HG03521 (cell line): ENCODE measurements around the gene CSNK1D.
"Not testable (repeated sequence)": the region's sequence is repeated elsewhere in the genome, so short reads cannot be mapped to it uniquely, and the experiment has no call there.

ENCODE experiments used
- ATAC-seq: cut with Tn5 transposase; IDR thresholded peaks from one replicate; pipeline ENCODE4 v1.9.1; 2021; ENCODE audit warnings: mild to moderate bottlenecking, moderate library complexity; ENCODE audit not compliant: unreplicated experiment

The CSNK1D gene

DNA sequence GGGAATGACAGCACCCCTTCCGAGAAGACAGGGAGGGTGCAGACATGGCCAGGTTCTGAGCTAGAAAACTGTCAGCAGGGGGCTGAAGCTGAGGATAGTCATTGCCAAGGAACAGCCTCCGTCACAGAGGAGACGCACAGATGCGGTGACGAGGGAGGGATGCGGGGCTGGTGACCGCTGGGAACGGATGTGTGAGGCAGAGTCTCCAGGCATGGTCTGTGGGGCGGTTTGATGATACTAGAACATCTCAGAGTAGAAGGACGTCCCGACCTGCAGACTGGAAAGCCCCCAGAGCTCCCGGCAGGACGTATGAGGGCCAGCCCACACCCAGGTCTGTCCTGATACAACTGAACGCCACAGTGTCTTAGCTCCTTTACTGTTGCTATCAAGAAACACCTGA is 1.8 kb upstream of the CSNK1D start:
- no peak for ATAC-seq

DNA sequence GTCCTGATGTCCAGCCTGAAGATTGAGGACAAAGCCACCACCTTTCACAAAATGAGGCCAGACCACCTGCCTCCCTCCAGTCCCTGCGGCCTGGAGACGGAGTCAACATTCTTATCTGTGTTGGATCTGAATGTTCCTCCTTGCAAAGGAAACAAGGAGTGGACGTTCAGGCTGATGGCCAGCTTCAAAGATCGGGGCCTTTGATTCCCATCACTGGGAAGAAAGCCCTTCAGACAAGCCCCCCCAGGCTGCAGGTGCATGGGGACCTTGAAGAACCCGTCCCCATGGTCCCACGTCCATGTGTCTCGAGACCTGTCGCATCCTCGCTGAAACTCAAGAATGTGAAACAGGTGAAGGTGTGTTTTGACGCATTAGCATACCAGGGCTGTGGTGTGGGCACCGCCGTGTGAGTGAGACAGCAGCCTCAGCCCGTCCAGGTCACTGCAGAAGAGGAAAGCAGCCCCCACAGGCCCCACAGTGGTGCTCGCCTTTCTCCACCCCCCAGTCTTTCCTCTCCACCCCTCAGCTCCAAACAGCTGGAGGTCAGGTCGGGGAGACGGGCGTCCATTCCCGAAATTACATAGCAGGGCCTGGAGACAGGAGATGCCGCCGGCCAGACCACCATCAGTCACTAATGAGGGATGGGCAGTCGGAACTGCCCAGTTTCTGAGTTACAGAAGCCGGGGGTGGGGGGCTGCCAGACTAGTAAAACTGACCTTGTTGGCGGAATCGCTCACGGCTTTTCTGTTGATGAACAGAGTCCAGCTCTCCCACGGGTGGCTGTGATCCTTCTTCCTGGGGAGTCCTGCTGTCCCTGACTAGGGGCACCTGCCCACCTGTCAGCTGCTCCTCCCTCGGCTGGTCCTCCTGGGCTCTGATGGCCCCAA is 877 bp upstream of the CSNK1D start:
- ATAC-seq = no peak

DNA sequence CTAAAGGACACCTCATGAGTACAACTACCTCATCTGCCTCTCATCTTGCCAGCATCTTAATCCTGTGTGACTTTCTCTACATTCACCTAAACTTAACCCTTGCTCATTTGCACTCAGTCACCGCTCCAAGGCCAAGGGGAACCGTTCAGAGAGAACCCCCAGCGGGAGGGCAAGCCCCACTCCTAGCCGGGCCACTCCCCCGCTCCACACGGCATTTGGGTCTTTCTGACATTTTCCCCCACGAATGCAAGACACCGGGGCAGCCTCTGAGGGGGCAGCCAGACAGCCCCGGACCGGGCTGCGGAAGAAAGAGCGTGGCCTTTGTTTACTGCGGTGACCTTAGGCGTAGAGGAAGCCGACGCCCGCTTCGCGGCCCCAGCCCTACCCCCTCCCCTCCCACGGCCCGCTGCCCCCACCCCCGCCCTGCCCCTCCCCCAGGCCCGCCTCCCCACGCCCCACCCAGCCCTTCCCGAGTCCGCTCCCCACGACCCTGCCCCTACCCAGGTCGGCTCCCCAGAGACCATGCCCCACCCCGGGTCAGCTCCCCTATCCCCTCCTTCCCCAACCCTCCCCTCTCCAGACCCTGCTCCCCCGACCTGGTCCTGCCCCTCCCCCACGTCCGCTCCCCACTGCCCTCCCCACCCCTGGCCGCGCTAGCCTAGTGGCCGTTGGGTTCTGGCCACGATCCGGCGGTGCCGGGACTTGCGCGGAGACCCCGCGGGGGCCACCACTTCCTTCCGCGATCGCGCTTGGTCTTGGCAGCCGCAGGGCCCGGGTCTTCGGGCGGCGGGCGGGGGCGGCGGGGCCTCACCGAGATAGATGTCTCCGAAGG is 789 bp downstream of the CSNK1D start:
- ATAC-seq = peak; percentile 3

DNA sequence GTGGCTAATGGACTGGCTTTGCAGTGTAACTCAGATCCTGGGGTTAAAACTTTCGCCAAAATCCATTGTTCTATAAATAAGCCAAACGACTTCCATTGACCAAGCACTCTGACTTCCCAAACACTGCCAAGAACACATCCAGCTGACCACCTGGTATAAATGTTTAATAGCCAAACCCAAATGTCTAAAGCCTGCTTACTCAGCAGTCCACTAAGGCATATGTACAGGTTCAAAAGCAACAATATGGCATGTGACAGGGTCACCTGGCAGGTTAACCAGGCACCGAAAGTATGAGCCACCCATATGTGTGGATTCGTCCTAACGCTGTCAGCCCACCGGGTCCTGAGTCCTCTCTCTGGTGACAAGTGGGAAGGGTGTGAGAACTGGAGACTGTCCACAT is 2.1 kb downstream of the CSNK1D start:
- ATAC-seq = no peak

DNA sequence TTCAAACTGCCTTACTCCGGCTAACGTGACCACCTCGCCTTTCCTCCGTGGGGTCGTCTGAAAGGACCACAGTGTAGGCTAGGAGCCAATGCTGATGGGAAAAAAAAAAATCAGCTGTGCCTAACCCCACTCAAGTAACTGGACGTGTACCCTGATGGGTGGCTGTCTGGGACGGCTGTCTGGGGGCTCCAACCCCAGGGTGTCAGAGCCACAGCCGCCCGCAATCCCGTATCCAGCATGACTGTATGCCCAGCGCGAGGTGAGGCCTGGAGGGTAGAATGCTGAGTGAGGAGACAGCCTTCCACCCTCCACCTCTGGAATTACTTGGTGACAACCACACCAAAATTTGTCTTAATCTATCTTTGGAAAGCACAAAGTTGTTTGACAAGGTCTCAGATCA is 2.8 kb downstream of the CSNK1D start:
- no peak for ATAC-seq

DNA sequence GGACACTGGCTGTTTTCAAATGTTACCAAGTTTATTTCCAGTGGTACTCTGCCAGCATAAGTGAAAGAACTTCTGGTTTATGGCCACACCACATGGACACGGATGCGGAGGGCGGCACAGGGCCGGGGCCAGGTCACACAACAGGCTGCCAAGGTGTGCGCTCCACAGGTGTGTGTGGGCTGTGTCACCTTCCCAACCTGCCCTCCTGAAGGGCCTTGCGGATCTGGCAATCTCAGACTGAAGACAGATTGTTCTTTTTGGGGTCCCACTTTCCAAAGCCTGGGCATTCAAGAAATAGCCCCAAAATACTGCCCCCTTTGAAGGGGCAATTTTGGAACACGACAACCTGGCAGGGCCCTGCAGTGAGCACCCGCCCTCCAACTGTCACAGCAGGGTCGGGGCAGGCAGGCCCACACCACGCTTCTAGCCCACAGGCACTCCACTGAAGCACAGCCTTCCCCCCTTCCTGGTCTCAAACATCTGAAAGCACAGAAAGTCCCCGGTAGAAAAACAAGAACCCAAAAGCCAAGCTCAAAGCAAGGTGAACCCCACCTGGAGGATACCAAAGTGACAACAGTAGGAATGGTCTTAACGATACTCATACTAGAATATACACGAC is 3.5 kb downstream of the CSNK1D start:
- no peak for ATAC-seq

DNA sequence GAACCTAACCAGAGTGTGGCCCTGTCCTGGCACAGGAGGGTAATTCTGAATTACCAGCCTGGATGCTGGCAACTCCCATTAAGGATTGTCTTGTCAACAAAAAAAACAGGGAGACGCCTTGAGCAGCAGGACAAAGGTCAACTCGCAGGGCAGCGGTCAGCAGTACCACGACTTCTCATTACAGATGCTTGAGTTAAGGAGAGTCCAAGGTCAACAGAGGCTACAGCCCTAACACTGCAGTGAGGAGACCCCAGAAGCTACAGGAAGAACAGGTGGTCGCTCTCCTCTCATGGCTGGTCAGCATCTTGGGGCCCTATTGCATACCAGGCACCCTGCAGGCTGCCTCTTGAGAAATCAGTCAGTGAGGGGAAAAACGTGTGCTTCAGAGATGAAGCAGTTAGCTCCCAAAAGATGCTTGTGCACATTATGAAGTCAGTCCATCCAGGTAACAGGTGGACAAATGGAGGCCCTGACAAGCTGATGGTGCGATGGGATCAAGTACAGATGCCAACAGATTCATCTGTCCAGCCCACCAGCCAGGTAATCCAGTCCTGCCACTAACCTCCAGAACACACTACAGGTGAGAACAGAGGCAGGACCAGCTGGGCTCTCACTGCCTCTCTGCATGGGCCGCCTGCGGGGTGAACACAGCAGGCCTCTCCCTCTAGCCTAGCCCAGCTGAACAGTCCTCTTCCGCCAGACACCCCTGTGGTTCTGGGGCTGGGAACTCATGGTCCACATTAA is 4.2 kb downstream of the CSNK1D start:
- no peak for ATAC-seq

DNA sequence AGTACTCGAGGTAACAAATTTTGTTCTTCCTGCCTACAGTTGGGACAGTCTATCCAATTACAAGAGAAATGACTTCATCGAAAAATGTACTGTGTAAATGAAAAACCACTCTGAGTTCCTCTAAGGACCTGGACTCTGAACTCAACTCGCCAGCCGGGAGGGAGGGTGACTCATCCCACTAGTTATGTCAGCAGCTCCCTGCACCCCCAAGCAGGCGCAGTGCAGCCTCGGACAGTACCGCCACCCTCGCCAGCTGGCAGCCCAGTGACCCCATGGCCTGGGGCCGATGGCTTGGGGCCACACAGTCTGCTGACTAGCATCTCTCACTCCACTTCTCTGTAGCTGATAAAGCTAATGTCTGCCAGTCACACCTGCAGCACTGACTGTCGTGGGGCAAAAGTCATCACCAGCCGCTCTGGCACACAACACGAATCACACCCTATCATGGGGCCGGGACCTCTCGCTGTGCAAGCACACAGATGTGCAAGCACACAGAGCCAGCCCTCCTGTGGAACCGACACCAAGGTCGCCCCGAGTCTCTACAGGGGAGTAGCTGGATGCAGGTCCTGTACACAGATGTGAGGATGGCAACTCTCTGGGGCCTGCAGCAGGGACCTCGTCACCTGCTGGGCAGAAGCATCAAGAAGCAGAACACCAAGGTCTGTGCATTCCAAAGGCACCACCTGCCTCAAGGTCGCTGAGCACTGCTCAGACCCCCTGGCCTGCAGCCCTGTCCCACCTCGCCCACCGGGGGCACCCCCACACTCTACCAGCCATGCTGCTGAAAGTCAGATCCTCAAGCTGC is 5.7 kb downstream of the CSNK1D start:
- ATAC-seq = no peak

DNA sequence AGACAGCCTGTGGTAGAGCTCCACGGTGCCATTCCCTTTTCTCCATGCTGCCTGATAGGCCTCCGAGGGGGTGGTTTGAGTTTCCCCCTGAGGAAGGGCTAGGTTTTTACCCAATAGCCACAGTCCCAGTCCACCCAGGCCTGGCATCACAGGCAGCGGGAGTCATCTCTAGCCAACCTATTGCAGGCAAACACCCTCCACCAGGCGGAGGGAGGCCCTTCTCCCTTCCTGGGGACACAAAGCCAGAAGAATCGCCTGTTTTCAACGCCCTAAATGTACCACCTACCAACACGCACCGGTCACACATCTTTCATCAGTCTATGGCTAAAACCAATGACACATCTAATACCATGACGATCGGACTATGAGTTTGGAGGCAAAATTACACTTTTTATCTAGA is 7.4 kb downstream of the CSNK1D start:
- ATAC-seq = no peak

DNA sequence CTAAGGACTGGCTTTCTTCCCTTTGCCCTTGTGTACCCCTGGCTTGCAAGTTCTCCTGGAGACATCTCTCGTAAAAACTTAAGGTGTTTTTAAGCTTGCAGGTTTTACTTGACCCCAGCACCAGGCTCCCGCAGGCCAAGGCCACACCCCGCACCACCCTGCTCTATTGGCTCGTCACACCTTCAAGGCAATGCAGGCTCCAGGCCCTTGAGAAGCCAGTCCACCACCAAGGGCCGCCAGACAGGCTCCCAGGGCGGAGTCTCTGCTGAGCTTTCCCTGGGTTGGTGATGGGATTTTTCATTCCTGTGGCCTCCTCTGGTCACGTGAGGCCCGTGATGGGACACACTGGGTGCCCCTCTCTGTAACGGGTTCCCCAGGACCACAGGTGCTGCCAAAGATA is 9.9 kb downstream of the CSNK1D start:
- ATAC-seq = no peak

DNA sequence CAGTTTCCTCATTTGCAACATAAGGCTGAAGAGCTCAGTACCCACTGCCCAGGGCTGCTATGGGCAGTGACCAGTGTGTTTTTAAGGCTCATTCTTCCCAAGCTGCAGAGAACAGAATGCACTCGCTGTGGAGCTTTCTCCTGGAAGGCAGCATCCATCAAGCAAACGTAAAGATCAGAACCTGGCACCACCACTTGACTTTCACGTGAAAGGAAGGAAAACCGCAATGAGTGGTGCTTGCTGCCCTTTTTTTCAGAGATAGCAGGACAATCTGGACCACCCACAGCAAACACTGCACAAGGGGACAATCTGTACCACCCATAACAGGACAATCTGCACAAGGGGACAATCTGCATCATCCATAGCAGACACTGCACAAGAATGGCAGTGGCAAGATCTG is 11.2 kb downstream of the CSNK1D start:
- ATAC-seq = no peak

DNA sequence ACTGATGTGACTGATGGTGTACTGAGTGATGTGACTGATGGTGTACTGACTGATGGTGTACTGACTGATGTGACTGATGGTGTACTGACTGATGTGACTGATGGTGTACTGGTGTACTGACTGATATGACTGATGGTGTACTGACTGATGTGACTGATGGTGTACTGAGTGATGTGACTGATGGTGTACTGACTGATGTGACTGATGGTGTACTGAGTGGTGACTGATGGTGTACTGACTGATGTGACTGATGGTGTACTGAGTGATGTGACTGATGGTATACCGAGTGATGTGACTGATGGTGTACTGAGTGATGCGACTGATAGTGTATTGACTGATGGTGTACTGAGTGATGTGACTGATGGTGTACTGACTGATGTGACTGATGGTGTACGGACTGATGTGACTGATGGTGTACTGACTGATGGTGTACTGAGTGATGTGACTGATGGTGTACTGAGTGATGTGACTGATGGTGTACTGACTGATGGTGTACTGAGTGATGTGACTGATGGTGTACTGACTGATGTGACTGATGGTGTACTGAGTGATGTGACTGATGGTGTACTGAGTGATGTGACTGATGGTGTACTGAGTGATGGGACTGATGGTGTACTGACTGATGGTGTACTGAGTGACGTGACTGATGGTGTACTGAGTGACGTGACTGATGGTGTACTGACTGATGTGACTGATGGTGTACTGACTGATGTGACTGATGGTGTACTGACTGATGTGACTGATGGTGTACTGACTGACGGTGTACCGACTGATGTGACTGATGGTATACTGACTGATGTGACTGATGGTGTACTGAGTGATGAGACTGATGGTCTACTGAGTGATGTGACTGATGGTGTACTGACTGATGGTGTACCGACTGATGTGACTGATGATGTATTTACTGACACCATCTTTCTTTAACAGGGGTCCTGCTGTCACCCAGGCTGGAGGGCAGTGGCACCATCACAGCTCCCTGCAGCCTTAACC is 13.2 kb downstream of the CSNK1D start:
- not testable (repeated sequence) for ATAC-seq

DNA sequence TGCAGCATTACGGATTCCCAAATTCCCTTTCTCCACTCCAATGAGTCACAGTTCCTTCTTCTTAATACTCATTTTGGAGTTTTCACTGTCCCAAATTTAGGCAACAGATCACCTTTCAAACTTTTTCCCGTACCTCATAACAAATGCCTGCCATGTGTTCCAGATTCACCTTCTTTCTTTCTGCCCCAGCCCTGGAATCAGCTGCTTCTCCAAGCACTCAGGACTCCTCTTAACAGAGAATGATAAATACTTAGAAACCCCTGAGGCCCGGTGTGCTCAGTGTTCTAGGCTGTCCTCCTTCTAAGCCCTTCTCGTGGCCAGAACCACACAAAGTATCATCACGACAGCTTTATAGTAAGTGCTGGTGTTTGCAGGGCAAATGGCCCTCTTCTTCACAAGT is 14.9 kb downstream of the CSNK1D start:
- no peak for ATAC-seq

DNA sequence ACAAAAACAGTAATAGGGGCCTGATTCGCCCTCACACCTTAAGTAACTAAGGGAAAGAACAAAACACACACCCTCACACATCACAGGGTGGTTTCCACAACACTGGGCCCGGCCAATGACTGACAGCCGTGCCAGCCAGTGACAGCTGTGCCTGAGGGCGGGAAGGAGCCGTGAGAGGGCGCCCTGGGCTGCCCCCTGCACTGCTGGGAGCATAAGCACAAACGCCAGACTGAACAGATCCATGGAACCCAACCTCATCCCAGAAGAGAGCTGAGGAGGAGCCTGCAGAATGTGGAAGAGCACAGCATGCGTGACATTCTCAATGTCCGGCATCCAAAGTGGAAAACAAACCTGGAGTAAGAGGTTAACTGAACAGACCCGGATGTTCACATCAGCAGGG is 16.0 kb downstream of the CSNK1D start:
- ATAC-seq = no peak

DNA sequence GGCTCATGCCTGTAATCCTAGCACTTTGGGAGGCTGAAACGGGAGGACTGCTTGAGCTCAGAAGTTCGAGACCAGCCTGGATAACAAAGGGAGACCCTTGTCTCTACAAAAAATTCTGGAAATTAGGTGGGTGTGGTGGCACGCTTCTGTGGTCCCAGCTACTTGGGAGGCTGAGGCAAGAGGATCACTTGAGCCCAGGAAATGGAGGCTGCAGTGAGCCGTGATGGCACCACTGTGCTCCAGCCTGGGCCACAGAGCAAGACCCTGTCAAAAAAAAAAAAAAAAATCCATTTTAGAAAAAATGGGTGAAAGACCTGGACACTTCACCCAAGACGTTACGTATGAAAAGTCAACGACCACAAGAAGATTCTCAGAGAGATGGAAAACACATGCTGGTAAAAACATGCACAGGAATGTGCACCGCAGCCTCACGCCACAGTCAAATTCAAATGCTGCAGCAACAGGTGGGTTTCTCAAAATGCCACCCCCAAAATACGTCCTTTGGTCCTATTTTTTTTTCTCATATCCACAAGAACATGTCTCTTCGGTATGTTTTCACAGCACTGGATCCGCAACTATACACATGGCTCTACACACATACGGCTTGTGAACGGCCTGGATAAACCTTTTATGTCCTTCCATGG is 17.1 kb downstream of the CSNK1D start:
- no peak for ATAC-seq

DNA sequence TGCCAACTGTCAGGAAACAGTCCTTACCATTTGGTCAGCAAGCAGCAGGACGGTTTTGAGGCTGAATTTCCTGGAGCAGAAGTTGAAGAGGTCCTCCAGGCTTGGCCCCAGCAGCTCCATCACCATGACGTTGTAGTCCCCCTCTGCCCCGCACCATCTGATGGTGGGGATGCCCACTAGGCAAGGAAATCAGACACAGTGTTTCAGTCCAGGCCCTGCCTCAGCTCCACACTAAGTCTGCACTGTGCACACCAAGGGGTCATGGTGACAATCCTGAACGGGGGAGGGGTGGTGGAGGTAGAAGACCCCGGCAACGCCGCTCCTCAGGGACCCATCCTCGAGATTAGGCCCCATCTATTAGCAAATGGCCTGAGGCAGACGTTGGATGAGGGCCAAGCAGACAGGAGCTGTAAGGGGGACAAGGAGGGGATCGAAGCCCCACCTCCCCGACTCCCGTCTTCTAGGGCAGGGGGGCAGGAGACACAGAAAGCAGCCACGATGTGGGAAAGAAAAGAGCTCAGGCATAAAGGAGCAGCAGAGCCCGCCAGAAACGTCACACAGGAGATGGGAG is 18.0 kb downstream of the CSNK1D start:
- no peak for ATAC-seq

DNA sequence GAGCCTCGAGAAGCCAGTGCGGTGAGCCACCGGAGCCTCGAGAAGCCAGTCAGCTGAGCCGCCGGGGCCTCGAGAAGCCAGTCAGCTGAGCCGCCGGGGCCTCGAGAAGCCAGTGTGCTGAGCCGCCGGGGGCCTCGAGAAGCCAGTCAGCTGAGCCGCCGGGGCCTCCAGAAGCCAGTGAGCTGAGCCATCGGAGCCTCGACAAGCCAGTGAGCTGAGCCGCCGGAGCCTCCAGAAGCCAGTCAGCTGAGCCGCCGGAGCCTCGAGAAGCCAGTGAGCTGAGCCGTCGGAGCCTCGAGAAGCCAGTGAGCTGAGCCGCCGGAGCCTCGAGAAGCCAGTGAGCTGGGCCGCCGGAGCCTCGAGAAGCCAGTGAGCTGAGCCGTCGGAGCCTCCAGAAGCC is 18.8 kb downstream of the CSNK1D start:
- not testable (repeated sequence) for ATAC-seq

DNA sequence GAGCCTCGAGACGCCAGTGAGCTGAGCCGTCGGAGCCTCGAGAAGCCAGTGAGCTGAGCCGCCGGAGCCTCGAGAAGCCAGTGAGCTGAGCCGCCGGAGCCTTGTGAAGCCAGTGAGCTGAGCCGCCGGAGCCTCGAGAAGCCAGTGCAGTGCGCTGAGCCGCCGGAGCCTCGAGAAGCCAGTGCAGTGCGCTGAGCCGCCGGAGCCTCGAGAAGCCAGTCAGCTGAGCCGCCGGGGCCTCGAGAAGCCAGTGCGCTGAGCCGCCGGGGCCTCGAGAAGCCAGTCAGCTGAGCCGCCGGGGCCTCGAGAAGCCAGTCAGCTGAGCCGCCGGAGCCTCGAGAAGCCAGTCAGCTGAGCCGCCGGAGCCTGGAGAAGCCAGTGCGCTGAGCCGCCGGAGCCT is 19.4 kb downstream of the CSNK1D start:
- ATAC-seq = not testable (repeated sequence)
